GM23248 (cell line): ENCODE results near the gene MX2.

ENCODE experiments used
- EZH2 ChIP-seq: fragments of 200-600 bp; sonication (generic); IDR thresholded peaks from 2 replicates; pipeline ENCODE4 v1.6.1; 2018; ENCODE audit warnings: antibody characterized with exemption, mild to moderate bottlenecking; ENCODE audit not compliant: insufficient read depth, poor library complexity, severe bottlenecking
- EZH2phosphoT487 ChIP-seq: fragments of 200-600 bp; sonication (generic); IDR thresholded peaks from 2 replicates; pipeline ENCODE4 v1.6.1; 2018; ENCODE audit warnings: antibody characterized with exemption, moderate library complexity, mild to moderate bottlenecking, low read depth; ENCODE audit not compliant: insufficient read depth

GRCh38 chr21:41369920-41370839 lies 8.4 kb downstream of the MX2 start:
- TF ChIP-seq EZH2 (no peak), EZH2phosphoT487 (no peak)
